Globus pallidus (tissue), 1 donor: ENCODE results near the gene KRTAP10-2.
"Not testable (repeated sequence)": the region's sequence is repeated elsewhere in the genome, so short reads cannot be mapped to it uniquely, and the experiment has no call there.

ENCODE experiments used
- DNase-seq: peaks from one replicate; pipeline ENCODE4 v3.0.0-alpha.2; 2015; ENCODE audit warnings: low spot score

The KRTAP10-2 gene

DNA sequence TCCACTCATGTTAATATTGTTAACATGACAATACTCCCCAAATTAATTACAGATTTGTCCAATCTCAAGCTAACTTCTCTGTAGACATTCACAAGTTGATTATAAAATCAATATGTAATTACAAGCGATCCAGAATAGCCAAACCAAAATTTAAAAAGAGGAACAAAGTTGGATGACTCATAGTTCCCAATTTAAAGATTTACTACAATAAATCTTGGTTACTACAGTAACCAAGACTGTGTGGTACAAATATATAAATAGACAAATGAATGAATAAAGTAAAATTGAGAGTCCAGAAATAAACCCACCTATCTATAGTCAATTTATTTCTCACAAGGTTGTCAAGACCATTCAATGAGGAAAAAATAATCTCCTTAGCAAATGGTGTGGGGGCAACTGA lies 15.1 kb upstream of the KRTAP10-2 start:
- no peak for DNase-seq

DNA sequence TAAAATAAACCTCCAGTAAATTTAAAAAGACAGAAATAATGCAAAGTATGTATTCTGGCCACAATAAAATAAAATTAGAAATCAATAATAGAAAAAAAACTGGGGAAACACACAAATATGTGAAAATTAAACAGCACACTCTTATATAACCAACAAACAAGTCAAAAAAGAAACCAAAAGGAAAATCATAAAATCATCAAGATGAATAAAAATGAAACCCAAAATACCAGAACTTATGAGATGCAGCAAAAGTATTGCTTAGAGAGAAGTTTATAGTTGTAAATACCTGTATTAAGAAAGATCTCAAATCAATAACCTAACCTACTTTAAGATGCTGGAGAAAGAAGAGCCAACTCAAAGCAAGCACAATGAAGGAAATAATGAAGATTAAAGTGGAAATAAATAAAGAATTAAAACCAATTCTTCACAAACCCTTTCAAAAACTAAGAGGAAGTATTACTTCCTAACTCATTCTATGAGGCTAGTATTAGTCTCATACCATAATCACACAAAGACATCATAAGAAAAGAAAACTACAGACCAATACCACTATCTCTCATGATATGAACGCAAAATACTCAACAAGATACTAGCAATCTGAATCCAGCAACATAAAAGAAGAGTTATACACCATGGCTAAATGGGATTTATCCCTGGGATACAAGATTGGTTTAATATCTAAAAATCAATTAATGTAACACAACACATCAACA lies 13.7 kb upstream of the KRTAP10-2 start:
- no peak for DNase-seq

DNA sequence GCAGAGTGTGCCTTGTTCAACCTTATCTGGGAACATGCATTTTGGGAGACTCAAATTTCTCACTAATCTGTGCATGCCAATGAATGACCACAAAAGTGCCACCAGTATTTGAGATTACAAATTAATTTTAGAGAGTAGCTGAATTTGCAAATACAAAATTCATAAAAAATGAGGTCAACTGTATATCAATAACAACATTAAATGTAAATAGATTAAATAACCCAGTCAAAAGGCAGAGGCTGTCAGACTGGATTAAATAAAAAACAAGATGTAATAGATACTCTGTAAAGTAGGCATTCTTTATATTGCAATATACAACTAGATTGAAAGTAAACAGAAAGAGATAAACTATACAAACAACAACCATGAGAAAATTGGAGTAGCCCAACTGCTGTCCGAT lies 12.8 kb upstream of the KRTAP10-2 start:
- no peak for DNase-seq

DNA sequence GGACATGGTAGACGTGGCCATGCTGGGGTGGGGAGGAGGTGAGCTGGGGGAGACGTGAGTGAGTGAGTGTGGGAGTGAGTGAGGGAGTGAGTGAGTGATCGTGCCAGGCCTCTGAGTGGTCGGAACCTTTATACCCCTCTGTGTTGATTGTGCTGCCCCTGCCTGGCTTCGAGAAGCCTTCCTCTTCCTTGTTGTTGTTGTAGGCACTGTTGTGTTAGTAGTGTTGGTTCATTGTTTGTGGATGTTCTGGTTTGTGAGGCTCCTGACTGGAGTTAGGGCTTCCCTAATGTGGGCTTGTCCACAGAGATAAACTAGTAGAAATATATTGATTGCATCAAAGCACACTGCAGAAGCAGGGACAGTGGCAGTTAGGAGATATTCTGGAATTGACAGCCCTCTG lies 7.4 kb upstream of the KRTAP10-2 start, which contains the start of gene KRTAP10-3:
Gene KRTAP10-3, minus strand, starts transcription at position 101 of the 400 bp plus-strand sequence. Its CDS starts 80 bp downstream, at position 21.
- no peak for DNase-seq

DNA sequence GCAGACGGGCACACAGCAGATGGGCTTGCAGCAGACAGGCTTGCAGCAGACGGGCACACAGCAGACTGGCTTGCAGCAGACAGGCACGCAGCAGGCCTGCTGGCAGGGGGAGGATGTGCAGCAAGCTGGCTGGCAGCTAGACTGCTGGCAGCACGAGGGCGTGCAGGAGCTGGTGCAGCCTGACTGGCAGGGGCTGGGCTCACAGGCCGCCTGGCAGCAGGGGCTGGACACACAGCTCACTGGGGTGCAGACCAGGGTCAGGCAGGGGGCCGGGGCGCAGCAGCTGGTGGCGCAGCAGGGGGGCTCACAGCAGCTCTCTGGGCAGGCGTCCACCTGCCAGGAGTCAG lies 7.0 kb upstream of the KRTAP10-2 start:
- DNase-seq: not testable (repeated sequence)

DNA sequence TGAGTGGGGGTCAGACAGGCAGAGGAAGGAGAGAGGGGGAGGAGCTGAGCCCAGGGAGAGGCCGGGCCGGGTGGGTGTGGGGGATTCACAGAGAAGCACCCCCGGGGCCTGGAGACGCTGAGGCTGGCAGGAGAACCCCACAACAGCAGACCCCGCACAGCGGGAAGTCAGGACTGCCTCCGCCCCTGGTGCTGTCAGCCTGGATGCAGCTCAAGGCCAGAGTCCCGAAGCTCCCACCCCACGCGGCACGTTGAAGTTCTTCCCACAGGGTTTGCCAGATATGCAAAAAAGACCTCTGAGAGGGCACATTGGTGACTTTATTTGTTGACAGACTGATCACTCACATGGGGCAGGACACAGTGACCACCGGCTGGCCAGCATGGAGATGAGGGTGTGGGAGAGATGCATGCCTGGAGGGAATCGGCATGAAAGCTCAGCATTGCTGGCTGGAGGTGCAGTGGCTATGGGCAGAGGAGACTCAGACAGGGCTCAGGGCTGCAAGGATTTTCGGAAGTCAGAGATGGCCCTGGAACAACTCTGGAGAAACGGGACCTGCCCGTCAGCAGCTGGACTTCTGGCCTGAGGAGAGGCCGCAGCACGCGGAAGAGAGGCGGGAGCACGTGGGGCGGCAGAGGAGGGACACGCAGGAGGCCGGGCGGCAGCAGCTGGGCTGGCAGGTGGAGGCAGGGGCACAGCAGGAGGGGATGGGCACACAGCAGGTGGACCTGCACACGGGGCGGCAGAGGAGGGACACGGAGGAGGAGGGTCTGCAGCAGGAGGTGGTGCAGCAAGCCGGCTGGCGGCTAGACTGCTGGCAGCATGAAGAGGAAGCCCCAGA lies 6.4 kb upstream of the KRTAP10-2 start:
- no peak for DNase-seq

DNA sequence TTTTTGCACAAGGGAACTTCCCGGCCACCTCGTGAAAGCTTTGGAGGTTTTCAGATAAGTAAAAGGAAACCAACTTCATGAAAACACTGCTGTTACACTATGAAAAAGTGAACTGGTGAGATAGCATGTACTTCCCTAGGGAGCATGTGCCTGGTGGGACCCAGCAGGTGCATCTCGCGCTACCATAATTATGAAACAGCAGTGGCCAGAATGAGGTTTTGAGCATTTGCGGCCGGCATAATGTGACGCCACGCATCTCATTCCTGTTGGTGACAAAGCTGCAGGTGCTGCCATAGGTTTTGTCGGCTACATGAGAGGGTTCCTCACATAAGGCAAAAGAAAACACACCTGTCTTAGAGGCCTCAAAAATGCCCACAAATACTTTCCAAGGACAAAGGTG lies 5.6 kb upstream of the KRTAP10-2 start:
- DNase-seq: no peak

DNA sequence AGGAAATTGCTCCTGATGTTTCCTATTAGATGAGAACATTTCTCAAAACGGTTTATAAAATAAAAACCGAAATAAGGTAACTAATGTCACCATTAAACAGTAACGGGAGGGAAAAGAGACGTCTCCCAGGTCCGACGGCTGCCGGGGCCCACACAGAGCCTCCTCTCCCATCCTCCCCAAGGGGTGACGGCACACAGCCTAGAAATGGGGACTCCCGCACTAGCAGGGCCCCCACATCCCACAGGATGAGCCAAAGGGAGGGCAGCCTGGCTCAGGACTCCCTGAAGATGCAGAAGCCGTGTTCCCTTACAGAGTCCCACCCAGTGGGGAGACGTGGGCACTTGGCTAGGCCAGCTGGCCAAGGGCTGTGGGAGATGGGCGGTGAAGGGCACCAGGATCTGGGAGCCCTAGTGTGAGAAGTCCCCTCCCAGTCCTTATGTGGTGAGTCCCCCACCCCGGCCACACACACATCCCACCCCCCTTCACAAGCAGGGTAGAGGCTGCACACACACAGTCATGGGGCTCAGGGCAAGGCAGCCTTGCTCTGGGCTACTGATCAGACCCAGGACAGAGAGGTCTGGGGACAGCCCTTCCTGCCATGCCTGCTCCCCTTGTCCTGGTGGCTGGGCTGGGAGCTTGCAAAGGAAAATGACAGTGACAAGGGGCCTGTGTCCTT lies 4.0 kb upstream of the KRTAP10-2 start:
- no peak for DNase-seq

DNA sequence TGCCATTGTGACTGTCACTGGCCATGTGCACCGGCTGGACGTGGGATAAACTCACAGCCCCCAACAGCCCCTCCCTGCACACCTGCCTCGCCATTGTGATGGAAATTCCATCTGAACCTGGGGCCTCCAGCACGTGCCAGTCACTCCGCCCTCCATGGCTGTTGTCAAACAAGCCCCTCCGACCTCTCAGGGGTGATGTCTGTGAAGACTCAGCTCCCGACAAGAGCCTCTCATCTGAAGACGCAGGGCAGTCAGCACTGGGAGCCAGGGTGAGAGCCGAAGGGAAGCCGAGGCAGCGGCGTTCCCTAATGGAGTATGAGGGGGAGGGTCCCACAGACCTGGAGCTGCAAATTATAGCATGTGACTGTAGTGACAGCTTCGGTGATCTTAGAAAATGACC lies 1.4 kb upstream of the KRTAP10-2 start:
- DNase-seq: no peak

DNA sequence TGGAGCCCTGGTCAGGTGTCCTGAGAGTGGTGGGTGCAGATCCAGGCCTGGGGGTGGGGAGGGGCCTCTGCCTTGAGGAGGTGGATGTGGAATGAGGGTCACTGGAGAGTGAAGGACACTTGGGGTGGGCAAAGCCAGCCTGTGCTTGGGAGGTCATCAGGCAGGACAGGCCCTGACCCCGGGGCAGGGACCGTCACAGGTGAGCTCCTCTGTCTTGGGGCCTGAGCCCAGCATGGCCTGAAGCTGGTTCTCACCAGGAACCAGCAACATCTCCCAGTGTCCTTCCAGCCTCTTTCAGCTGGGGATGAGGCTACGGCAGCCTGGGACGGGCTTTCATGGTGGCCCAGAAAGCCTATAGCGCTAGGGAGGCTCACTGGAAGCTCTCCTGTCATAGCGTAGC lies 831 bp upstream of the KRTAP10-2 start:
- DNase-seq: no peak

DNA sequence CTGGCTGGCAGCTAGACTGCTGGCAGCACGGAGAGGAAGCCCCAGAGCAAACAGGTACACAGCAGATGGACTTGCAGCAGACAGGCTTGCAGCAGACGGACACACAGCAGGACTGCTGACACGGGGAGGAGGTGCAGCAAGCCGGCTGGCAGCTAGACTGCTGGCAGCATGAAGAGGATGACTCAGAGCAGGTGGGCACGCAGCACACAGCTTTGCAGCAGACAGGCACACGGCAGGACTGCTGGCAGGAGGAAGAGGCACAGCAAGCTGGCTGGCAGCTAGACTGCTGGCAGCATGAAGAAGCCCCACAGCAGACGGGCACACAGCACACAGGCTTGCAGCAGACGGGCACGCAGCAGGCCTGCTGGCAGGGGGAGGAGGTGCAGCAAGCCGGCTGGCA lies 498 bp downstream of the KRTAP10-2 start:
- no peak for DNase-seq

DNA sequence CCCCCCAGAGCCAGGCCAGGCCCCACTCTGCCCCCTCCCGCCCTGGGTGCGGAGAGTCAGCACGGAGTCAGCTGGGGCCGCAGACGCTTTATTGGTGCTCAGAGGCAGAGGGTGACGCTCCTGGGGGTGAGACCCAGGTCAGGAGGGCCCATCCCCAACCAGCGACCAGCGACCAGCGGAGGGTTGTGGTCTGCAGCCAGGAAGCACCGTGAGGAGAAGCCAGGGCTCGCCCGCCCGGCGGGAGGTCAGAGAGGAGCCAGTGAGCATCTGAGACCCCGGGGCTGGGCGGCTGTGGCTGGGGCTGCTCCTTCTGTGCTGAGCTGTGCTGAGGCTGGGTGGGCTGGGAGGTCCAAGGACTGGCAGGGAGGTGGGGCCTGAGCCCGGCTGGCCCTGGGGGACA lies 1.0 kb downstream of the KRTAP10-2 start:
- DNase-seq: not testable (repeated sequence)

DNA sequence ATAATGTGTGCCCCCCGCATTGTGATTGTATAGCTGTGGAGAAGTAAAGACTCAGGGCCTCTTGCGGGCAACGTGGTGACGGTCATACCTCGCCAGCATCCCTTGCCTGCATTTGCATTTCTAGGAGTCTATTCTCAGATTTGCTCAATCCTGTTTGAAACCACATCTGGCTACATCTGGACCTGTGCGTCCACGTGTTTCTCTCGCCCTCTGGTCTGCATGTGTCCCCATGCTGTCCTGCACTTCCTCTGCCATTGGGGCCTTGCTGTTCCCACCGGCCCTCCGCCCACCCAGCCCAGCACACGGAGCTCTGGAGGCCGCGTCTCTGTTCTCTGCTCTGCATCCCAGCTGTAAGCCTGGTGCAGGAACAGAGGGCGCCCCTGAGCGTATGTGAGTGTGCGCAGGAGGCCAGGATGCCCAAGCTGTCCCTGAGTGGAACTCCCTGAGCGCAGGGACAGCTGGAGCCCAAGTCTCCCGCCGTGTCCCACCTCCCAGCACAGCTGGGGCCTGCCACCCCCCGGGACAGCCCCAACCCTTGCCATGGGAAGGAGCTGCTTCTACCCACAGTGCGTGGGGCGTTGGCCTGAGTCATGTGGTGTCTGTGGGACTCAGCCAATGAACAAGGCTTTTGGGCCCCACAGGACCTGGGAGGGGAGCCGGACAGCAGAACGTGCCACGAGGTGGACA lies 1.6 kb downstream of the KRTAP10-2 start:
- no peak for DNase-seq

DNA sequence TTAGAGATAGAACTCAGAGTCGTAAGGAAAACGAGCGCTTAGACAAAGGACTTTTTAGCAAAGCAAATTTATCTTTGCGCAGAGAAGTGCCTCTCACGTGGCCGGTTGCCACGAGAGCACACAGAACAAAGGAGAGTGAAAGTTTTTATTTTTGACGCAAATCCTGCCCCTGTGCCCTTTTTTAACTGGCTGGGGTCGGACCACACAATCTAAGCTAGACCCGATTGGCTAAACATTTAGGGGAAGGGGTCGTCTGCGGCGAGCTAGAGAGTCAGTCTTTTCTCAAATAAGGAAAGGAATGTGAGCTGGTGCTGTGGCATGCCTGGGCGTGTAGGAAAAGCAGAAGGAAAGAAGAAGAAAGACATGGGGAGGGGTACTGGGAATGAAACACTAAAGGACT lies 2.4 kb downstream of the KRTAP10-2 start:
- DNase-seq: no peak

DNA sequence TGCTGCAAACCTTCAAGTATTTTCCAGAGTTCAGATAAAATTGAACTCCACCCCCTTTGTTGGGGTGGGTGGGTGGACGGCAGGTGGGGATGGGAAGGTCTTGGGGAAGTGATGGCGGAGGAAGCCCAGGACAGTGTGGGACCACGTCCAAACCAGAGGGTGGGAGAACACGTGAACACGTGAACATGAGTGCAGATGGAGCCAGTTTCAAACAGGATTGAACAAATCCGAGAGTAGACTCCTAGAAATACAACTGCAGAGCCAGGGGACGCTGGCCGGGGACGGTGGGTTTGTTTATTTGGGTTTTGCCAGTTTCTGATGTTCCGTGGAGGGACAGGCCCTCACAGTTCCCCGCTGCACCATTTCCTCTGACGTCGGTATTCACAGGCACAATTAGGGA lies 2.9 kb downstream of the KRTAP10-2 start:
- no peak for DNase-seq

DNA sequence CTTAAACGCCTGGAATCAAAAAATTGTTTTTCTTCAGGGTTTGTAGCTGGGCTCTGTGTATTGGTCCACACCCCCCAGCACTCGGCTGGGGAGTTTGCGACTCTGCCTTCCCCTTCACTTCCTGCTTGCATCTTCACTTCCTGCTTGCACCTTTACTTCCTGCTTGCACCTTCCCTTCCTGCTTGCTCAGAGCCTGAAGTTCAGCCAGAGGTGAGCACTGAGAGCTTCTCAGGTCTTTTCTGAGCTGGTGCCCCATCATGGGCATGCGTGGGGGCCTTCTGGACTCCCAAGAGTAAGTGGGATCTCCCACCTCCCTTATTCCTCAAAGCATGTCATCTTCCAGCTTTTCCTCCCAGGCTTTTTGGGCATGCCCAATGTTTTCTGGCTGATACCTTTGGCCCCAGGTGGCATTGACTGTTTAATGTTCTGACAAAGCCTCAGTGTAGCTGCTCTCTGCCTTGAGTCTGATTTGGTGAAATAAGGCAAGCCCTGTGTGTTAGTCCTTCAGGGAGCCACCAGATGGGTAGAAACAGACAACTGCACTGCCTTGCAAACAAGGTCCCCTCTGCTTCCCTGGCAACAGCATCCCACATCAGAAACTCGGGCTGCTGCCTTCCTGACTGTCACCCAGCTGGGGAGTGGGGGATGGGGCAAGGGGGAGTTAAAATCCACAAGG lies 3.5 kb downstream of the KRTAP10-2 start:
- no peak for DNase-seq

DNA sequence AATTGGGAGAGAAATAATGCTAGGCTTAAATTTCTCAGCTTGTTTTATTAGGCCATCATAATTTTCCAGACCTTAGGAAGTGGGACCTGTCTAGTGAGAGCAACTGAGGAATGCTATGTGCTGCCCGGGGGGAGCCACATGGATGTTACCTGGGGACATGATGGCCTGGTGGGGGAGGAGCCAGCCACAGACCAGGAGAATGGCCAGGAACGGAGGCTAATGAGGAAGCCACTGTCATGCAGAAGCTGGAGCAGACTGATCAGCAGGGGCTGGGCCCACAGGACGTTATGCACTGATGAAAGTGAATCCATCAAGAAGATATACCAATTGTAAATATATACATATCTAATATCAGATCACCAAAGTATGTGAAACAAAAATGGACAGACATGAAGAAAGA lies 6.7 kb downstream of the KRTAP10-2 start:
- no peak for DNase-seq

DNA sequence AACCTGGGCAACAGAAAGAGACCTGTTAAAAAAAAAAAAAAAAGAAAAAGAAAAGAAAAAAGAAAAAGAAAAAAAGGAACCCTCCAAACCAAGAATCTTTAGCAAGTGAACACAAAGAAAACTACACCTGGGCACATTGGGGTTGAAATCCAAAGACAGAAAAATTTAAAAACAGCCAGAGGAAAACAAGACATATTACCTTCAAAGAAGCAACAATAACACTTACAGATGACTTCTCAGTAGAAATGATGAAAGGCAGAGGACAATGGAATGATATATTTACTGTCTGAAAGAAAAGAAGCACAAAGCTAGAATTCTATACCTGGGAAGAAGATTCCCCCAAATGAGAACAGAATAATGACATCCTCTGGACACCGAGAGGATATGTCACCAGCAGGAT lies 8.6 kb downstream of the KRTAP10-2 start:
- no peak for DNase-seq

DNA sequence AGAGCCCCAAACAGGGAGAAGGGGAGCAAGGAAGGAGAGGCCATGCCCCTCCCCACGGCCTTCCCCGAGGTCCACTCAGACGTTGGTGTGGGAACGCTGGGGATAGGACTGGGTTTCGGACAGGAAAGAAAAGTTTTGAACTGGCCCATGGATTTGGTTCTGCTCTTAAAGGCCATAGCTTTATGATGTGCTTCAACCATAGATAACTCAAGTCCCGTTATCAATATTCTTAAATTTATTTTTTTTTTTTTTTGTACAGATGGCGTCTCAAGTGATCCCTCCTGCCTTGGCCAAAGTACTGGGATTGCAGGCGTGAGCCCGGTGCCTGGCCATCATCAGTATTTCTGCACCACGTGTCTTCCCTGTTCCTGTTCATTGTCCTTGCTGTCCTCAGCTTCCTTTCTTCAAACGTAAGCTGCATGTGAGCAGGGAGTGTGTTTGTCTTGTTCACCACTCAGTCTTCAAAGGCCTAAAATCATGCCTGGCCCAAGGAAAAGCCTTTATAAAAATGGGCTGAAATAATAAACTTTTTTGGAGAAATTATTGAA lies 10.5 kb downstream of the KRTAP10-2 start:
- DNase-seq: no peak

DNA sequence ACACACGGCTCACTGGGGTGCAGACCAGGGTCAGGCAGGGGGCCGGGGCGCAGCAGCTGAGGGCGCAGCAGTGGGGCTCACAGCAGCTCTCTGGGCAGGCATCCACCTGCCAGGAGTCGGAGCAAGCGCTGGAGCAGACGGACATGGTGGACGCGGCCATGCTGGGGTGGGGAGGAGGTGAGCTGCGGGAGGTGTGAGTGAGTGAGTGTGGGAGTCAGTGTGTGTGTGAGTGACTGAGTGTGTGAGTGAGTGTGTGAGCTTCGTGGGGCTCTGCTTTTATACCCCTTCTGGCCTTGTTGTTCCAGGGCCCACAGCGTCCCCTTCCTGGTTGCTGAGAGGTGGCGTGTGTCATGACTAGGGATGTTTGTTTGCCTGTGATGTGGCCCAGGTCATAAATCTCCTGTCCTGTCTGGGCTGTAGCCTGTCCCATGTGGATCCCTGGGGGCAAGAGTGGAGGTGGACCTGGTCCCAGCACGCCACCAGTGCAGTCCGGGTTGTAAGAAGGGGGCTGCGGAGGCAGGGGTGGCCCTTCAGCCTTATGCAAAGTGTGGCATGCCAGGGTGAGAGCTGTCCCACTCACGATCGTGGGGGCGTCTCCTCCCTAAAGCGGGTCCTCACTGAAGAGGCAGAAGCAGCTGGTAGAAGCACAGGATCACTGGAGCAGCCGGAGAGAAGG lies 11.2 kb downstream of the KRTAP10-2 start, which contains the start of gene KRTAP10-1:
Gene KRTAP10-1, minus strand, starts transcription at position 205 of the 676 bp plus-strand sequence. Its CDS starts 45 bp downstream, at position 160.
- DNase-seq: no peak

DNA sequence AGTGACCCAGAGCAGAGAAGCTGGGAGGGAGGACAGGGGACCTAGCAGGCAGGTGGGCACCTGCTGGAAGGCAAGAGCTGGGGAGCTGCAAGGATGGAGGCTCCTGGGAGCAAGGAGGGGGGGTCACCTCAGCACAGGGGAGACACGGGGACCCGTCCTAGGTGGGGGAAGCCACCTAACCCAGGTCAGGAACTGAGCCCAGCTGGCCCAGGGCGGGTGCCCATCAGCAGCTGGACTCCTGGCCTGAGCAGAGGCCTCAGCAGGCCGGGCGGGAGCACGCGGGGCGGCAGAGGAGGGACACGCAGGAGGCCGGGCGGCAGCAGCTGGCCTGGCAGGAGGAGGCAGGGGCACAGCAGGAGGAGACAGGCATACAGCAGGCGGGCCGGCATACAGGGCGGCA lies 12.3 kb downstream of the KRTAP10-2 start:
- DNase-seq: no peak
